HG03097 (cell line): ENCODE results near the gene GOLGA1.
"Not testable (repeated sequence)": the region's sequence is repeated elsewhere in the genome, so short reads cannot be mapped to it uniquely, and the experiment has no call there.

Source experiments
- ATAC-seq: cut with Tn5 transposase; IDR thresholded peaks from one replicate; pipeline ENCODE4 v1.9.1; 2021; ENCODE audit not compliant: unreplicated experiment, low FRiP score

The GOLGA1 gene

GRCh38 chr9:124841075-124841821 lies 99.6 kb downstream of the GOLGA1 start:
- ATAC-seq = no peak

- no peak for ATAC-seq
These were observed 100.5 kb downstream of the GOLGA1 start for GRCh38 chr9:124840300-124840833.

GRCh38 chr9:124839612-124840299 lies 101.1 kb downstream of the GOLGA1 start:
- no peak for ATAC-seq

GRCh38 chr9:124838567-124839275 lies 102.2 kb downstream of the GOLGA1 start:
- not testable (repeated sequence) for ATAC-seq

- not testable (repeated sequence) for ATAC-seq
These were observed 102.8 kb downstream of the GOLGA1 start for GRCh38 chr9:124838132-124838531.

GRCh38 chr9:124835026-124835557 lies 105.8 kb downstream of the GOLGA1 start:
- ATAC-seq = no peak

- no peak for ATAC-seq
These were observed 106.3 kb downstream of the GOLGA1 start for GRCh38 chr9:124834591-124834990.

- no peak for ATAC-seq
These were observed 109.1 kb downstream of the GOLGA1 start for GRCh38 chr9:124831642-124832364.

GRCh38 chr9:124830593-124830992 lies 110.3 kb downstream of the GOLGA1 start:
- no peak for ATAC-seq

- no peak for ATAC-seq
These were observed 111.6 kb downstream of the GOLGA1 start for GRCh38 chr9:124829334-124829669.

GRCh38 chr9:124828489-124829333 lies 112.2 kb downstream of the GOLGA1 start:
- ATAC-seq = no peak
